SK-N-MC (cell line): ENCODE results near the gene SLC9C2.
"Not testable (repeated sequence)": the region's sequence is repeated elsewhere in the genome, so short reads cannot be mapped to it uniquely, and the experiment has no call there.

Experiments used
- DNase-seq: peaks from one replicate; pipeline ENCODE4 v3.0.0-alpha.2; 2011; ENCODE audit warnings: low read depth, low spot score
- H3K27ac ChIP-seq: fragments of 200-600 bp; sonication (generic); 2 replicates; pipeline ENCODE4 v1.5.1; 2016; ENCODE audit warnings: mixed run types
- H3K36me3 ChIP-seq: fragments of 200-600 bp; sonication (generic); 2 replicates; pipeline ENCODE4 v1.6.1; 2017; ENCODE audit warnings: antibody characterized with exemption, low read length, mixed read lengths; ENCODE audit not compliant: insufficient read depth
- H3K4me3 ChIP-seq: fragments of 200-600 bp; sonication (generic); 2 replicates; pipeline ENCODE4 v1.5.1; 2016
- H3K9ac ChIP-seq: fragments of 200-600 bp; sonication (generic); 2 replicates; pipeline ENCODE4 v1.8.0; 2017; ENCODE audit warnings: mixed run types, mixed read lengths; ENCODE audit not compliant: insufficient read length
- H3K9me3 ChIP-seq: fragments of 200-600 bp; sonication (generic); 2 replicates; pipeline ENCODE4 v1.6.1; 2017; ENCODE audit warnings: low read depth, mild to moderate bottlenecking, antibody characterized with exemption, low read length, moderate library complexity, mixed read lengths
- EZH2 ChIP-seq: fragments of 200-600 bp; sonication (generic); IDR thresholded peaks from one replicate; pipeline ENCODE4 v1.6.1; 2017; ENCODE audit warnings: antibody characterized with exemption
- FOXP2 ChIP-seq: optimal IDR thresholded peaks from 2 replicates; pipeline ENCODE3; 2011; ENCODE audit warnings: mild to moderate bottlenecking, moderate library complexity; ENCODE audit not compliant: insufficient read depth; ENCODE audit errors: extremely low read length, control extremely low read depth
- POLR2AphosphoS5 ChIP-seq: IDR thresholded peaks from 2 replicates; pipeline ENCODE4 v1.6.1; 2012; ENCODE audit warnings: mild to moderate bottlenecking, low read depth, low read length, borderline replicate concordance

Gene SLC9C2

GRCh38 chr1:173603056-173603591, at the start of gene SLC9C2:
TSS of gene SLC9C2 (minus strand) at chr1:173603072. CDS start at chr1:173601776, 1,296 bp downstream.
- peak within 1 kb of the TSS; percentile 22; the same call in 1 of the 2 replicates for H3K27ac ChIP-seq
- TF ChIP-seq FOXP2 (no peak), POLR2AphosphoS5 (no peak), EZH2 (no peak)
- no peak within 1 kb of the TSS for H3K9ac ChIP-seq
- no peak for DNase-seq
- no peaks in the 10 kb centered on the region for H3K36me3 ChIP-seq
- no peaks in the 10 kb centered on the region for H3K9me3 ChIP-seq
- no peak within 1 kb of the TSS for H3K4me3 ChIP-seq

- H3K36me3 ChIP-seq, result no peaks in the 10 kb centered on the region
- H3K4me3 ChIP-seq, result no peak overlapping the region
- no peak overlapping the region for H3K9ac ChIP-seq
- no peak overlapping the region for H3K27ac ChIP-seq
- DNase-seq, result no peak
- TF ChIP-seq POLR2AphosphoS5 (no peak), EZH2 (no peak), FOXP2 (no peak)
- no peaks in the 10 kb centered on the region for H3K9me3 ChIP-seq
Observed at GRCh38 chr1:173648880-173649605, 46.2 kb upstream of the SLC9C2 start.

GRCh38 chr1:173646656-173647055, 43.8 kb upstream of the SLC9C2 start:
- DNase-seq, result no peak
- Histone ChIP-seq H3K4me3 (no peak overlapping the region), H3K27ac (no peak overlapping the region), H3K9me3 (no peaks in the 10 kb centered on the region), H3K36me3 (no peaks in the 10 kb centered on the region), H3K9ac (no peak overlapping the region)
- no peak for TF ChIP-seq POLR2AphosphoS5
- TF ChIP-seq FOXP2, result no peak
- TF ChIP-seq EZH2, result no peak

GRCh38 chr1:173642450-173643139, 39.7 kb upstream of the SLC9C2 start:
- H3K4me3 ChIP-seq, result not testable (repeated sequence)

GRCh38 chr1:173639102-173639501, 36.2 kb upstream of the SLC9C2 start:
- DNase-seq, result no peak
- H3K36me3 ChIP-seq, result no peaks in the 10 kb centered on the region
- no peak overlapping the region for H3K9ac ChIP-seq
- TF ChIP-seq EZH2 (no peak), POLR2AphosphoS5 (no peak), FOXP2 (no peak)
- H3K27ac ChIP-seq, result no peak overlapping the region
- H3K9me3 ChIP-seq, result no peaks in the 10 kb centered on the region
- no peak overlapping the region for H3K4me3 ChIP-seq

More at GRCh38 chr1:173642450-173643139, 39.7 kb upstream of the SLC9C2 start:
- H3K9ac ChIP-seq, H3K27ac ChIP-seq, H3K36me3 ChIP-seq, H3K9me3 ChIP-seq, DNase-seq: not testable (repeated sequence)

GRCh38 chr1:173638043-173639021, 35.5 kb upstream of the SLC9C2 start:
- DNase-seq, result no peak
- no peak overlapping the region for H3K27ac ChIP-seq
- no peaks in the 10 kb centered on the region for H3K9me3 ChIP-seq
- no peaks in the 10 kb centered on the region for H3K36me3 ChIP-seq
- no peak for TF ChIP-seq EZH2
- TF ChIP-seq FOXP2, result no peak
- TF ChIP-seq POLR2AphosphoS5, result no peak
- no peak overlapping the region for H3K4me3 ChIP-seq
- H3K9ac ChIP-seq, result no peak overlapping the region

- H3K4me3 ChIP-seq, H3K27ac ChIP-seq: not testable (repeated sequence)
Observed at GRCh38 chr1:173637236-173638042, 34.6 kb upstream of the SLC9C2 start.

More at GRCh38 chr1:173637236-173638042, 34.6 kb upstream of the SLC9C2 start:
- H3K9me3 ChIP-seq, DNase-seq, H3K36me3 ChIP-seq, H3K9ac ChIP-seq: not testable (repeated sequence)
